ENCODE measurements around the gene GCK.

GRCh38 chr7:44105832-44106231 is 83.4 kb downstream of the GCK start:
- TF ChIP-seq FOXK2 (IDR thresholded peaks at IDR 0.05) (no peak), ARNT (IDR thresholded peaks at IDR 0.05) (no peak), PKNOX1 (IDR thresholded peaks at IDR 0.05) (no peak), SP1 (IDR thresholded peaks at IDR 0.05) (no peak), FOXM1 (IDR thresholded peaks at IDR 0.05; ENCODE audit: borderline replicate concordance) (no peak), SUZ12 (IDR thresholded peaks at IDR 0.05) (no peak), CTBP1 (IDR thresholded peaks at IDR 0.05; ENCODE audit: borderline replicate concordance) (no peak), ELF4 (IDR thresholded peaks at IDR 0.05) (no peak), HDGF (IDR thresholded peaks at IDR 0.05; ENCODE audit: borderline replicate concordance) (no peak), BHLHE40 (IDR thresholded peaks at IDR 0.05; ENCODE audit: borderline replicate concordance) (no peak), ZNF384 (IDR thresholded peaks at IDR 0.05) (no peak), L3MBTL2 (conservative IDR thresholded peaks at IDR 0.05) (no peak)
